Osteocyte (in vitro differentiated cells): ENCODE results near the gene UGT1A3. TPM values are rescaled to one million over a fixed set of nuclear protein-coding genes. Genes with fewer than 3 reads are reported as not detected.

ENCODE experiments used
- DNase-seq: peaks from one replicate; pipeline ENCODE4 v3.0.0; 2021; ENCODE audit warnings: mixed read lengths; ENCODE audit not compliant: unreplicated experiment; ENCODE audit errors: extremely low spot score
- H3K27ac Mint-ChIP-seq: one replicate; pipeline ENCODE4 v1.8.0; 2021; ENCODE audit warnings: mild to moderate bottlenecking, mixed read lengths; ENCODE audit not compliant: unreplicated experiment
- H3K27me3 Mint-ChIP-seq: one replicate; pipeline ENCODE4 v1.8.0; 2021; ENCODE audit warnings: mixed read lengths; ENCODE audit not compliant: unreplicated experiment
- H3K36me3 Mint-ChIP-seq: one replicate; pipeline ENCODE4 v1.8.0; 2021; ENCODE audit warnings: mixed read lengths; ENCODE audit not compliant: unreplicated experiment
- H3K4me1 Mint-ChIP-seq: one replicate; pipeline ENCODE4 v1.8.0; 2021; ENCODE audit warnings: mixed read lengths; ENCODE audit not compliant: unreplicated experiment
- H3K4me3 Mint-ChIP-seq: one replicate; pipeline ENCODE4 v1.8.0; 2021; ENCODE audit warnings: mild to moderate bottlenecking, moderate library complexity, mixed read lengths; ENCODE audit not compliant: unreplicated experiment
- H3K9me3 Mint-ChIP-seq: one replicate; pipeline ENCODE4 v1.8.0; 2021; ENCODE audit warnings: mixed read lengths; ENCODE audit not compliant: unreplicated experiment
- CTCF ChIP-seq: fragments of 200-600 bp; sonication (generic); IDR thresholded peaks from 2 replicates; pipeline ENCODE4 v1.5.0; 2021; ENCODE audit warnings: antibody characterized with exemption, mild to moderate bottlenecking, moderate library complexity
- total RNA-seq: library from RNA; stranded (reverse); gene quantifications from 2 replicates; pipeline ENCODE4 v1.2.1, GENCODE V29; 2021

UGT1A3 gene
- total RNA-seq, 1 donor from 2014 or later, result not detected

- no peaks in the 10 kb centered on the region for H3K36me3 Mint-ChIP-seq
- peaks cover 4% of the 10 kb centered on the region for H3K4me1 Mint-ChIP-seq
- DNase-seq, result no peak
- H3K27me3 Mint-ChIP-seq, result peaks cover 20% of the 10 kb centered on the region
- no peaks in the 10 kb centered on the region for H3K9me3 Mint-ChIP-seq
- no peak overlapping the region for H3K4me3 Mint-ChIP-seq
- TF ChIP-seq CTCF, result no peak
- no peak overlapping the region for H3K27ac Mint-ChIP-seq
Observed at GRCh38 chr2:233769260-233769659, 40.4 kb downstream of the UGT1A3 start.

GRCh38 chr2:233772153-233772552, 43.3 kb downstream of the UGT1A3 start:
- DNase-seq, result no peak
- H3K36me3 Mint-ChIP-seq, result no peaks in the 10 kb centered on the region
- no peaks in the 10 kb centered on the region for H3K9me3 Mint-ChIP-seq
- no peak overlapping the region for H3K4me3 Mint-ChIP-seq
- peaks cover 21% of the 10 kb centered on the region for H3K27me3 Mint-ChIP-seq
- H3K27ac Mint-ChIP-seq, result no peak overlapping the region
- no peak for TF ChIP-seq CTCF
- no peaks in the 10 kb centered on the region for H3K4me1 Mint-ChIP-seq

- Mint-ChIP-seq H3K9me3 (no peaks in the 10 kb centered on the region), H3K27ac (no peak overlapping the region), H3K4me1 (no peaks in the 10 kb centered on the region), H3K36me3 (no peaks in the 10 kb centered on the region), H3K27me3 (peaks cover 18% of the 10 kb centered on the region), H3K4me3 (no peak overlapping the region)
- no peak for TF ChIP-seq CTCF
- DNase-seq, result no peak
Observed at GRCh38 chr2:233772583-233772982, 43.7 kb downstream of the UGT1A3 start.

- Mint-ChIP-seq H3K4me3 (no peak overlapping the region), H3K27me3 (peaks cover 12% of the 10 kb centered on the region), H3K27ac (no peak overlapping the region), H3K4me1 (no peaks in the 10 kb centered on the region), H3K9me3 (peaks cover 7% of the 10 kb centered on the region), H3K36me3 (no peaks in the 10 kb centered on the region)
- DNase-seq, result no peak
- no peak for TF ChIP-seq CTCF
Observed at GRCh38 chr2:233773854-233774253, 45.0 kb downstream of the UGT1A3 start.

- no peak overlapping the region for H3K27ac Mint-ChIP-seq
- TF ChIP-seq CTCF, result no peak
- H3K4me1 Mint-ChIP-seq, result no peaks in the 10 kb centered on the region
- DNase-seq, result no peak
- H3K9me3 Mint-ChIP-seq, result peaks cover 7% of the 10 kb centered on the region
- no peaks in the 10 kb centered on the region for H3K36me3 Mint-ChIP-seq
- no peak overlapping the region for H3K4me3 Mint-ChIP-seq
- H3K27me3 Mint-ChIP-seq, result peaks cover 11% of the 10 kb centered on the region
Observed at GRCh38 chr2:233775414-233775813, 46.6 kb downstream of the UGT1A3 start.
